Central memory CD4-positive, alpha-beta T cell (primary cell): ENCODE data around the gene INSR.
"Not testable (repeated sequence)": the region's sequence is repeated elsewhere in the genome, so short reads cannot be mapped to it uniquely, and the experiment has no call there.

Experiments used
- DNase-seq: peaks from one replicate; pipeline ENCODE4 v3.0.0; 2022

Gene INSR

GRCh38 chr19:7257148-7258040 lies 36.8 kb downstream of the INSR start:
- DNase-seq, result no peak

DNA sequence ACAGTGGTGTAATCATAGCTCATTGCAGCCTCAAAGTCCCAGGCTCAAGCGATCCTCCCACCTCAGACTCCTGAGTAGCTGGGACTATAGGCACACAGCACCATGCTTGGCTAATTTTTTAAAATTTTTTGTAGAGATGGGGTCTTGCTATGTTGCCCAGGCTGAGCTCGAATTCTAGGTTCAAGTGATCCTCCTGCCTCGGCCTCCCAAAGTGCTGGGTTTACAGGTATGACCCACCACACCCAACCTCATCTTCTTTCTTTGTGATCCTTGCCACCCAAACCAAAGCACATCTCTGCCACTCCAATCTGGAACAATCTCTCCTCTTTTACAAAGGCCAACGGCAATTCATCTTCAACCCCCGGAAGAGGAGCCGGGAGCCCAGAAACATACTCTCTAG lies 38.6 kb downstream of the INSR start:
- DNase-seq, result no peak

GRCh38 chr19:7255119-7255518 lies 39.1 kb downstream of the INSR start:
- no peak for DNase-seq

- no peak for DNase-seq
Measured at GRCh38 chr19:7254590-7254989, 39.6 kb downstream of the INSR start.

DNA sequence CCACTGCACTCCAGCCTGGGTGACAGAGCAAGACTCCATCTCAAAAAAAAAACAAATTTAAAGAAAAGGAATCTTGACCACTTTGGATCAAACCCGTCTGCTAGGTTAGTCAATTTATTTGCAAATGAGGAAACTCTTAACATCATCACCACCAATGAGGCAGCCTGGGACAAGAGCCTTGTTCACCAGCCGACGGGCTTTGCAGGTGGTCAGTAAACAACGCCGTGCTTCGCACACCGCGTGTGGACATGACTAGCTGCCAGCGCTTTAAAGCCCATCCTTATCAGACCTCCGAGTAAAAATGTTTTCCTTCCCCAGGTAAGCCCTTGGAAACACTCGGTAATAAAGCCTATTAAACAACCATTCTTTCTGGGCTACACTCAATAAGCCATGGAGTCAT lies 41.9 kb downstream of the INSR start:
- no peak for DNase-seq

DNA sequence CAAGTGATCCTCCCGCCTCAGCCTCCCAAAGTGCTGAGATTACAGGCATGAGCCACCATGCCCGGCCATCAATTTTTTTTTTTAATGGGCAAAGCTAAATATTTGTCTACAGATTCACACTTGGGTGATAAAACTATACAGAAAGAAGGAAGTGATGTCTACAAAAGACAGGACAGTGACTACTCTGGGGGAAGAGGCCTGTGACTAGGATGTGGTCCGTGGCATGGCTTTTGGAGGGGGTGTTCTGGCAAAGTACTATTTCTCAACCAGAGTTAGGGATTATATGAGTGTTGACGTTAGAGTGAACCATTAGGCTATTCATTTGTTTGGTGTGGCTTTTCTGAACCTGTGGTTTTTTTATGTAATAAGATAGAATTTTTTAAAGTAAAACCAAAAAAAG lies 42.7 kb downstream of the INSR start:
- no peak for DNase-seq

GRCh38 chr19:7250951-7251350 lies 43.3 kb downstream of the INSR start:
- DNase-seq, result no peak

DNA sequence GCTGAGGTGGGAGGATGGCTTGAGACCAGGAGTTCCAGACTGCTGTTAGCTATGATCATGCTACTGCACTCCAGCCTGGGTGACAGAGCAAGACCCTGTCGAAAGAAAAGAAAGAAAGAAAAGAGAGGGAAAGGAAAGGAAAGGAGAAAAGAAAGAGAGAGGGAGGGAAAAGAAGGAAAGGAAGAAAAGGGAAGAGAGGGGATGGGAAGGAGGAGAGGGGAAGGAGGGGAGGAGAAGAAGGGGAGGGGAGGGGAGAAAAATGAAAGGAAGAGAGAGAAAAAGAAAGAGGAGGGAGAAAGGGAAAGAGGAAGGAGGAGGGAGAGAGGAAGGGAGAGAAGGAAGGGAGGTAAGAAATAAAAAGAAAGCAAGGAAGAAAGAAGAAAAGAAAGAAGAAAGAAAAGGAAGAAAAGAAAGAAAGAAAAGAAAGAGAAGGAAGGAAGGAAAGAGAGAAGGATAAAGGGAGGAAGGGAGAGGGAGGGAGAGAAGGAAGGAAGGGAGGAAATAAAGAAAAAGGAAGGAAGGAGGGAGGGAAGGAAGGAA lies 44.1 kb downstream of the INSR start:
- DNase-seq, result no peak

- DNase-seq, result no peak
Measured at GRCh38 chr19:7247155-7247554, 47.1 kb downstream of the INSR start.

DNA sequence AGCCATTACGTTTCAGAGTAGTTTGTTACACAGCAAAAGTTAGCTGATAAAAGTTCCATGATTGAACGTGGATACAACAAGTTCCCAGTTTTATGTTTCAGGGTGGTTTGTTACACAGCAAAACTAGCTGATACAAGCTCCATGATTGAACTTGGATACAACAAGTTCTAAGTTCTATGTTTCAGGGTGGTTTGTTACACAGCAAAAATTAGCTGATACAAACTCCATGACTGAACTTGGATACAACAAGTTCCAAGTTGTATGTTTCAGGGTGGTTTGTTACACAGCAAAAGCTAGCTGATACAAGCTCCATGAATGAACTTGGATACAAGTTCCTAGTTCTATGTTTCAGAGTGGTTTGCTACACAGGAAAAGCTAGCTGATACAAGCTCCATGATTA lies 47.6 kb downstream of the INSR start:
- DNase-seq, result no peak

DNA sequence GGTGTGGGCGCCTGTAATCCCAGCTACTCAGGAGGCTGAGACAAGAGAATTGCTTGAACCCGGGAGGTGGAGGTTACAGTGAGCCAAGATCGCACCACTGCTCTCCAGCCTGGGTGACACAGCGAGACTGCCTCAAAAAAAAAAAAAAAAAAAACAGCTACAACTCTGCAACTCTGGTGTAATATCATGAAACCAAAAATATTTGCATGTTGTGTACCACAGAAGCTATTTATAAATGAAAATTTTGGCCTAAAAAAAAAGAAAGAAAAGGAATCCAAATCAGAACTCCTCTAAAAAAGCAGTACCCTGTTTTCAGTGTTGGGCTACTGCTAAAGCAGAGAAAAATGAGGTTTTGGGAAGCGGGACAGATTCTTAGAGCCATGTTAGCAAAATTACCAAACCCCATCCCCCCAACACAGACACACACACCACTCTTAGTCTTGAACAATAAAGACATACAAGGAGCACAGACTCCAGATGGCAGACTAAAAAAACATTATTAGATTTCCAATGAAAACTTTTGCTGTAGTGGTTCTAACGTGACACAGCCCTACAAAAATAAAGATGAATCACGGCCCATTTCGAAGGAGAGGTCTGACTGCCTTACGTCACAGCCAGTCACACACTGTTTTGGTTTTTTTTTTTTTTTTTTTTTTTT lies 51.5 kb downstream of the INSR start:
- DNase-seq, result no peak

DNA sequence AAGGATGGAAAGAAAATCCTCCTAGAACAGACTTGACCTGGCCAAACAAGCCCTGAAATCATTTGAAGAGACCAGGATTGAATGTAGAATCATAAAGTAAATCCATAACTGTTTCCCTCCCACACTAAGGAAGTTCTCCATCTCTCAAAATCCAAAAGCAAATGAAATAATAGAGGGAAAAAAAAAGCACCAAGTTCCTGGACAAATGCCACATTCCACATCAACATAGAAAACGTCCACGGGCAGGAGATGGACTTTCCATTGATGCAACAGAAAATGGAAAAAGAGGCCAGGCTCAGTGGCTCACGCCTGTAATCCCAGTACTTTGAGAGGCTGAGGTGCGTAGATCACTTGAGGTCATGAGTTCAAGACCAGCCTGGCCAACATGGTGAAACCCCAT lies 56.2 kb downstream of the INSR start:
- no peak for DNase-seq

DNA sequence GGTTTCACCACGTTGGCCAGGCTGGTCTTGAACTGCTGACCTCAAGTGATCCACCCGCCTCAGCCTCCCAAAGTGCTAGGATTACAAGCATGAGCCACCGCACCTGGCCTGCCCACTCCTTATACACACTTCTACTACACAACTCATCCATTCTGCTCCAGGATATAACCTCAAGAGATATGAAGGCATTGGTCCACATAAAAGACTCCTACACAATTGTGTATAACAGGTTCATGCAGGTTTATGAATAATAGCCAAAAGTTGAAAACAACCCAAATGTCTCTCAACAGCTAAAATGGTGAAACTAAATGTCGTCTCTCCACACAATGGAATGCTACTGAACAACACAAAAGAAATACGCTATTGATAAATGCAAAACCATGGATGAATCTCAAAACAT lies 58.1 kb downstream of the INSR start:
- no peak for DNase-seq

DNA sequence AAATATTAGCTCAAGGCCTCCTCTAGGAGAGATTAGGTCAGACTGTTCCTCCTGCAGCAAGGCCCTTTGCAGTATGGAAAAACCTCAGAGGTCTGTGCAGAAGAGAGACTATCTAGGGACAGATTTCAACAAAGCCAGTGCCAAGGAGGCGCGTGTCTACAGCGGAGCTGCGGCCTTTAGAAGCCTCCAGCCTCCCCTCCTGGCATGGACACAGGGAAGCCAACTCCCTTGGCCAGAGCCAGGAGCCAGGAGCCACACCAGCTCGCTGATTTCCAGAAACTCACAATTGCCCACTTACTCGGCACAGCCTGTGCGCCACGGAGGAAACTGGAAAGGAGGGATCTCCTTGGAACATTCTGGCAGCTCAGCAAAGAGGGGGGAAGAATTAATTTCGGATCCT lies 63.4 kb downstream of the INSR start:
- no peak for DNase-seq

DNA sequence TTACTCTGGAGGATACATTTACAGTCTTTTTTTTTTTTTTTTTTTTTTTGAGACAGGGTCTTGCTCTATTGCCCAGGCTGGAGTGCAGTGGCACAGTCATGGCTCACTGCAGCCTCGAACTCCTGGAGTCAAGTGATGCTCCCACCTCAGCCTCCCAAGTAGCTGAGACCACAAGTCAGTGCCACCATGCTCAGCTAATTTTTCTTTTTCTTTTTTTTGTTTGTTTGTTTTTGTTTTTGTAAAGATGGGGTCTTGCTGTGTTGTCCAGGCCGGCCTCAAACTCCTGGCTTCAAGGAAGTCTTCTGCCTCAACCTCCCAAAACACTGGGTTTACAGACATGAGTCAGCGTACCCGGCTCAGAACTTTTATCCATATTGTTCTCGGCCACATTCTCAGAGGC lies 64.5 kb downstream of the INSR start:
- no peak for DNase-seq

- no peak for DNase-seq
Measured at GRCh38 chr19:7228935-7229541, 65.2 kb downstream of the INSR start.

DNA sequence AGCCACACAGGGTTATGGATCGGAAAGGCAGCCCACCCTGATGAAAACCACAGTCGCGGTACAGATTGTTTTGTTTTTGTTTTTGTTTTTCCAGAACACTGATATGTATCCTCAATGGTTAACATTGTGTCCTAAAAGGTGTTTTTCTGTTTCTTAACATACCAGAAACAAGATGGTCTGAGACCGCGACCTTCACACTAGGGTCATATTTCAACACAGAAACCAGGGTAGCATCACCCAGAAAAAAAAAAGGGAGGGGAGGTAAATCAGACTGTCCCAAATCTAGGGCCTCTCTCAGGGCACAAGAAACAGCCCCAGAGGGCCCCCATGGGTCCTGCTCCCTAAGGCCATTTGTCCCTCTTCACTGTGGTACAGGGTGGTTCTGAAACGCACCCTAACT lies 66.5 kb downstream of the INSR start:
- no peak for DNase-seq

GRCh38 chr19:7227149-7227548 lies 67.1 kb downstream of the INSR start:
- not testable (repeated sequence) for DNase-seq

GRCh38 chr19:7226739-7227138 lies 67.5 kb downstream of the INSR start:
- no peak for DNase-seq

DNA sequence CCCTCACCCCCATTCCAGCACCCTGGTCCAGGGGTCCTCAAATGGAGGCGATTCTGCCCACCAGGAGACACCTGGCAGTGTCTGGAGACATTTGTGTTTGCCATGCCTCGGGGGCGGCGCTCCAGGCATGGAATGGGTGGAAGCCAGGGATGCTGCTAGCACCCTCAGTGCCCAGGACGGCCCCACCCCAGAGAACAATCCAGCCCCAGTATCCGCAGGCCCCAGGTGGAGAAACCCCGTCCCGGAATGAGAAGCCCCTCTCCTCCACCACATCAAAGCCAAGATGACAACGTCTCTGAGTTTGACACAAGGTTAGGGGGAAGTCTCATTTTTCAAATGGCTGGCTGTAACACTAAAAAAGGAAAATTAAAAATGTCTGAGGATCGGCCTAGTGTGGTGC lies 68.5 kb downstream of the INSR start:
- no peak for DNase-seq

DNA sequence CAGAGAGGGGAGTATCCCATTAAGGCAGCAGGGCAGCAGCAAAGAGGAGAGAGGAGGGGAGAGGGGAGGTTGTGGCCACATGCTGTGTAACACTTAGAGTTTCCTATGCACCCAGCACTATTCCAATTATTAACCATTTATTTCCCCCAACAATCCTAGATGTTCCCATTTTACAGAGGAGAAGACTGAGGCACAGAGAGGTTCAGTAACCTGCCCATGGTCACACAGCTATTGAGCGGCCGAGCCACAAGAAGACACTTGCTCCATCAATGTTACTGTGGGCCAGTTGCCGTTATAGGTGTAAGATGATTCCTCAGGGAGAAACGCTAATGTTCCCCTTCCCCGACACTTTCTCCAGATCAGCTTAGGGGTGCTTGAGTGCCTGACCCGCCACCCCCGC lies 69.2 kb downstream of the INSR start:
- DNase-seq, result no peak

GRCh38 chr19:7224209-7224686 lies 70.0 kb downstream of the INSR start:
- no peak for DNase-seq

- no peak for DNase-seq
Measured at GRCh38 chr19:7223429-7223828, 70.8 kb downstream of the INSR start.

- DNase-seq, result no peak
Measured at GRCh38 chr19:7219056-7219455, 75.2 kb downstream of the INSR start.
